Gastrocnemius medialis (tissue), 4 donors: Measurements from ENCODE around the gene EME2.

Experiments used
- CTCF ChIP-seq, 5 experiments: fragments of 450-650 bp in 3 of 5; fragments of 200-600 bp in 2 of 5; sonication (generic) in 2 of 5; IDR thresholded peaks in 4 of 5; conservative IDR thresholded peaks in 1 of 5; 1 replicate in 4 of 5; 2 replicates in 1 of 5; pipeline ENCODE4 v1.5.1; 2016 to 2019; ENCODE audit warnings: antibody characterized with exemption in 5 of 5, mild to moderate bottlenecking in 3 of 5, moderate library complexity in 3 of 5
- POLR2A ChIP-seq, 2 donors: fragments of 450-650 bp; IDR thresholded peaks; one replicate each; pipeline ENCODE4 v1.6.1; 2017; ENCODE audit warnings: antibody characterized with exemption in 2 of 2, mild to moderate bottlenecking in 2 of 2, moderate library complexity in 2 of 2

DNA sequence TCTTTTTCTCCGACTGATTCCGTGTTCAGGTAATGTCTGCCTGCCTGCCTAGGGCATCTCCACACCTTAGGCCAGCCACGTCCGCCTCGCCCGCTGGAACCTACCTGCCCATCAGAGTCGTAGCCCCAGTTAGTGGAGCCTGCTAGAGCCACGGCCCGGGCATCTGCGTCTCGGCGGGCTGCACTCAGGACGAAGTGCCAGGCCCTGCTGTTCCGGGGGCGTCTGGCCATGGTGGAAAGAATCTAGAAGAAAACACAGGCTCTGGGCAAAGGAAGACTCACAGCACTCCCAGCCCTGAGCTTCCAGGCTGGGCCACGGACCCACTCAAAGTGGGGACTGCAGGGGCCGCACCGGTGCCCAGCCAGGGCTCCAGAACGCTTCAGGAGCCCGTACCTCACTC lies 8.6 kb downstream of the EME2 start:
- TF ChIP-seq CTCF (IDR thresholded peaks at IDR 0.05 in 4 of 5, conservative IDR thresholded peaks at IDR 0.05 in 1 of 5) (no peak), POLR2A (IDR thresholded peaks at IDR 0.05) (no peak)
